Measurements from ENCODE around the gene BTBD6.

BTBD6 gene

GRCh38 chr14:105207460-105207901 is 40.9 kb upstream of the BTBD6 start:
- no peak overlapping the region for H3K27ac ChIP-seq
- TF ChIP-seq ZFX (IDR thresholded peaks at IDR 0.05; ENCODE audit: borderline replicate concordance) = no peak
- TF ChIP-seq CTCF (IDR thresholded peaks at IDR 0.05) = peak; percentile 14; the same call in 1 of the 2 replicates

GRCh38 chr14:105207996-105208737 is 40.2 kb upstream of the BTBD6 start:
- no peak overlapping the region for H3K27ac ChIP-seq
- no peak for TF ChIP-seq CTCF (IDR thresholded peaks at IDR 0.05)
- TF ChIP-seq ZFX (IDR thresholded peaks at IDR 0.05; ENCODE audit: borderline replicate concordance) = no peak

GRCh38 chr14:105208738-105209075 is 39.6 kb upstream of the BTBD6 start:
- H3K27ac ChIP-seq = no peak overlapping the region
- TF ChIP-seq ZFX (IDR thresholded peaks at IDR 0.05; ENCODE audit: borderline replicate concordance) (no peak), CTCF (IDR thresholded peaks at IDR 0.05) (no peak)

GRCh38 chr14:105209091-105209490 is 39.2 kb upstream of the BTBD6 start:
- H3K27ac ChIP-seq = no peak overlapping the region
- TF ChIP-seq CTCF (IDR thresholded peaks at IDR 0.05) = no peak

GRCh38 chr14:105209646-105210045 is 38.7 kb upstream of the BTBD6 start:
- H3K27ac ChIP-seq = no peak overlapping the region
- TF ChIP-seq CTCF (IDR thresholded peaks at IDR 0.05) = no peak
- no peak for TF ChIP-seq ZFX (IDR thresholded peaks at IDR 0.05; ENCODE audit: borderline replicate concordance)

- TF ChIP-seq CTCF (IDR thresholded peaks at IDR 0.05) (no peak), ZFX (IDR thresholded peaks at IDR 0.05; ENCODE audit: borderline replicate concordance) (no peak)
- H3K27ac ChIP-seq = no peak overlapping the region
Observed at GRCh38 chr14:105210266-105211025, 37.9 kb upstream of the BTBD6 start.
